GM19193 (cell line): ENCODE measurements around the gene OR52M1.

Experiments used
- POLR2A ChIP-seq: IDR thresholded peaks from 4 replicates; pipeline ENCODE4 v1.6.1; 2011; ENCODE audit not compliant: insufficient read depth, insufficient read length; ENCODE audit errors: extremely low read depth

Gene OR52M1

GRCh38 chr11:4544891-4545290 is at the start of gene OR52M1:
TSS of gene OR52M1 (plus strand) at chr11:4545191. CDS start at chr11:4545191, 0 bp downstream.
- TF ChIP-seq POLR2A, result no peak

GRCh38 chr11:4495487-4495886 is 49.5 kb upstream of the OR52M1 start:
- no peak for TF ChIP-seq POLR2A

- TF ChIP-seq POLR2A, result no peak
Observed at GRCh38 chr11:4495986-4496385, 49.0 kb upstream of the OR52M1 start.

- no peak for TF ChIP-seq POLR2A
Observed at GRCh38 chr11:4496557-4497248, 48.3 kb upstream of the OR52M1 start.

GRCh38 chr11:4508886-4509285 is 36.1 kb upstream of the OR52M1 start:
- TF ChIP-seq POLR2A, result no peak

- no peak for TF ChIP-seq POLR2A
Observed at GRCh38 chr11:4511282-4512245, 33.4 kb upstream of the OR52M1 start.

- TF ChIP-seq POLR2A, result no peak
Observed at GRCh38 chr11:4514196-4514595, 30.8 kb upstream of the OR52M1 start.

- TF ChIP-seq POLR2A, result no peak
Observed at GRCh38 chr11:4522339-4522738, 22.7 kb upstream of the OR52M1 start.

- TF ChIP-seq POLR2A, result no peak
Observed at GRCh38 chr11:4522752-4523151, 22.2 kb upstream of the OR52M1 start.

GRCh38 chr11:4523666-4524065 is 21.3 kb upstream of the OR52M1 start:
- TF ChIP-seq POLR2A, result no peak

GRCh38 chr11:4527926-4528325 is 17.1 kb upstream of the OR52M1 start:
- TF ChIP-seq POLR2A, result no peak

- TF ChIP-seq POLR2A, result no peak
Observed at GRCh38 chr11:4539603-4540219, 5.3 kb upstream of the OR52M1 start.

- TF ChIP-seq POLR2A, result no peak
Observed at GRCh38 chr11:4541071-4541470, 3.9 kb upstream of the OR52M1 start.

GRCh38 chr11:4543561-4543960 is 1.4 kb upstream of the OR52M1 start:
- no peak for TF ChIP-seq POLR2A

GRCh38 chr11:4546878-4547277 is 1.9 kb downstream of the OR52M1 start:
- no peak for TF ChIP-seq POLR2A
